OCI-LY1 (cell line): ENCODE results near the gene SLC35F3.

ENCODE experiments used
- H2AFZ ChIP-seq: fragments of 200-600 bp; sonication (generic), shearing (Covaris generic); 2 replicates; pipeline ENCODE4 v1.6.0; 2014; ENCODE audit warnings: antibody characterized with exemption, mild to moderate bottlenecking, low read length
- H3F3A ChIP-seq: fragments of 200-600 bp; sonication (generic), shearing (Covaris generic); 2 replicates; pipeline ENCODE4 v1.6.0; 2014; ENCODE audit warnings: mild to moderate bottlenecking, antibody characterized with exemption, low read length, moderate library complexity; ENCODE audit not compliant: insufficient read depth
- H3K27ac ChIP-seq: fragments of 200-600 bp; sonication (generic); 2 replicates; pipeline ENCODE4 v1.5.1; 2014; ENCODE audit warnings: low read length, mixed run types, mild to moderate bottlenecking, low read depth; ENCODE audit not compliant: poor library complexity, severe bottlenecking
- H3K27me3 ChIP-seq: fragments of 200-600 bp; sonication (generic); 2 replicates; pipeline ENCODE4 v1.6.0; 2014; ENCODE audit warnings: antibody characterized with exemption, mild to moderate bottlenecking, low read length, moderate library complexity; ENCODE audit not compliant: insufficient read depth
- H3K36me3 ChIP-seq: fragments of 200-600 bp; sonication (generic); 2 replicates; pipeline ENCODE4 v1.6.1; 2014; ENCODE audit warnings: mild to moderate bottlenecking, antibody characterized with exemption, low read length, moderate library complexity, mixed read lengths; ENCODE audit not compliant: insufficient read depth
- H3K4me1 ChIP-seq: fragments of 200-600 bp; sonication (generic); 2 replicates; pipeline ENCODE4 v1.5.1; 2014; ENCODE audit warnings: mild to moderate bottlenecking, low read length, moderate library complexity; ENCODE audit not compliant: insufficient read depth, severe bottlenecking
- H3K4me2 ChIP-seq: fragments of 200-600 bp; sonication (generic), shearing (Covaris generic); 2 replicates; pipeline ENCODE4 v1.6.1; 2014; ENCODE audit warnings: low read length
- H3K4me3 ChIP-seq: fragments of 200-600 bp; sonication (generic); 2 replicates; pipeline ENCODE4 v1.5.1; 2014; ENCODE audit warnings: low read length, low read depth, mild to moderate bottlenecking, mixed read lengths; ENCODE audit not compliant: poor library complexity, severe bottlenecking
- H3K79me2 ChIP-seq: fragments of 200-600 bp; shearing (Covaris generic); 2 replicates; pipeline ENCODE4 v1.6.1; 2016; ENCODE audit warnings: mixed run types, low read length, mixed read lengths; ENCODE audit not compliant: insufficient read depth
- H3K9ac ChIP-seq: fragments of 200-600 bp; sonication (generic), shearing (Covaris generic); 2 replicates; pipeline ENCODE4 v1.6.1; 2014; ENCODE audit warnings: mild to moderate bottlenecking, low read length, mixed read lengths
- H3K9me2 ChIP-seq: fragments of 200-600 bp; sonication (generic), shearing (Covaris generic); 2 replicates; pipeline ENCODE4 v1.6.1; 2014; ENCODE audit warnings: low read depth, mild to moderate bottlenecking, low read length, mixed read lengths
- H3K9me3 ChIP-seq: fragments of 200-600 bp; shearing (Covaris generic); 2 replicates; pipeline ENCODE4 v1.6.1; 2014; ENCODE audit warnings: low read length, mixed read lengths
- H4K20me1 ChIP-seq: fragments of 200-600 bp; sonication (generic), shearing (Covaris generic); 2 replicates; pipeline ENCODE4 v1.6.0; 2016; ENCODE audit warnings: mild to moderate bottlenecking, low read length; ENCODE audit not compliant: insufficient read depth
- EZH2 ChIP-seq: fragments of 200-600 bp; sonication (generic), shearing (Covaris generic); IDR thresholded peaks from 2 replicates; pipeline ENCODE4 v1.8.0; 2017; ENCODE audit warnings: borderline replicate concordance, mixed run types, mild to moderate bottlenecking, antibody characterized with exemption, low read length, moderate library complexity, mixed read lengths
- TF ChIP-seq, protein P1 (sequence below): fragments of 200-600 bp; sonication (generic), shearing (Covaris generic); IDR thresholded peaks from 2 replicates; pipeline ENCODE4 v1.5.1; 2017; ENCODE audit warnings: mild to moderate bottlenecking, antibody characterized with exemption, low read length, moderate library complexity, mixed read lengths

The SLC35F3 gene

DNA sequence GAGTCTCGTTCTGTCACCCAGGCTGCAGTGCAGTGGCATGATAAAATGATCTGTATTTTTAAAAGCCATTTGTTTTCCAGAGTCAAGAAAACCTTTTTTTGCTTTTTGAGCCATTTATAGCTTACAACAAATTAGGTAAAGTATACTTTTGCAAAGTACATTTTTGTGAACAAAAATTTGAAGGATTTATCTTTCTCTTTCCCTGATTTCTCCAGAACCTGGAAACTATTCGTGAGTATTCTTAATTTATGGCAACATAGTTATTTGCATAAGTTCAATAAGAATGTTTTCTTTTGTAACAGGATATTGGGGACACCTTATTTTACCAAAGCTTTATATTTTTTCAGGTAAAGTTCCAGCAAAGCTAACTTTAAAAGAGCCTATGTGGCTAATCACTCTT is 37.4 kb upstream of the SLC35F3 start:
- Histone ChIP-seq H3K27ac (no peak overlapping the region), H3K4me3 (no peak overlapping the region), H3K4me2 (no peak overlapping the region), H3K79me2 (no peaks in the 10 kb centered on the region), H3K36me3 (no peaks in the 10 kb centered on the region), H3K9me2 (no peaks in the 10 kb centered on the region), H3K9ac (no peak overlapping the region), H3K4me1 (no peaks in the 10 kb centered on the region), H2AFZ (no peak overlapping the region), H3K27me3 (no peaks in the 10 kb centered on the region), H3K9me3 (no peaks in the 10 kb centered on the region; the same call in 1 of the 2 replicates), H3F3A (no peaks in the 10 kb centered on the region), H4K20me1 (no peaks in the 10 kb centered on the region)
- TF ChIP-seq EZH2, result no peak
- TF ChIP-seq, protein P1, sequence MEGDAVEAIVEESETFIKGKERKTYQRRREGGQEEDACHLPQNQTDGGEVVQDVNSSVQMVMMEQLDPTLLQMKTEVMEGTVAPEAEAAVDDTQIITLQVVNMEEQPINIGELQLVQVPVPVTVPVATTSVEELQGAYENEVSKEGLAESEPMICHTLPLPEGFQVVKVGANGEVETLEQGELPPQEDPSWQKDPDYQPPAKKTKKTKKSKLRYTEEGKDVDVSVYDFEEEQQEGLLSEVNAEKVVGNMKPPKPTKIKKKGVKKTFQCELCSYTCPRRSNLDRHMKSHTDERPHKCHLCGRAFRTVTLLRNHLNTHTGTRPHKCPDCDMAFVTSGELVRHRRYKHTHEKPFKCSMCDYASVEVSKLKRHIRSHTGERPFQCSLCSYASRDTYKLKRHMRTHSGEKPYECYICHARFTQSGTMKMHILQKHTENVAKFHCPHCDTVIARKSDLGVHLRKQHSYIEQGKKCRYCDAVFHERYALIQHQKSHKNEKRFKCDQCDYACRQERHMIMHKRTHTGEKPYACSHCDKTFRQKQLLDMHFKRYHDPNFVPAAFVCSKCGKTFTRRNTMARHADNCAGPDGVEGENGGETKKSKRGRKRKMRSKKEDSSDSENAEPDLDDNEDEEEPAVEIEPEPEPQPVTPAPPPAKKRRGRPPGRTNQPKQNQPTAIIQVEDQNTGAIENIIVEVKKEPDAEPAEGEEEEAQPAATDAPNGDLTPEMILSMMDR, result no peak

DNA sequence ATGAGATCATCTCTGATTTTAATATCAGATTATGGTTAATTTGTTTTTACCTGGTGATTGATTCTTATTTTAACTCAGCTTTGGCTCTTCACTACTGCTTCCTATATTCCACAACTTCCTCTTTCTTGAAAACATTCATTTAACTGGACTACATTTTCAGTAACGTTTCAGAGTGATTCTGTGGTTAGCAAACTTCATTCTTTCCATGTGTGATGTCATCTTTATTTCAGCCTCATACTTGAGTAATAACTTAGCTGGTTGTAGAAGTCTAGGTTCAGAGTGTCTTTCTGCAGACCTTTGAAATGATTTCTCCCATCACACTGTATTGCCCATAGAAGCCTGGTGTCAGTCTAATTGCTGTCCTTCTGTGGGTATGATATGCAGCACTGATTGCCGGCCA is 36.0 kb upstream of the SLC35F3 start:
- Histone ChIP-seq H3K79me2 (no peaks in the 10 kb centered on the region), H3K4me2 (no peak overlapping the region), H3K27me3 (no peaks in the 10 kb centered on the region), H3K4me3 (no peak overlapping the region), H3K27ac (no peak overlapping the region), H3F3A (no peaks in the 10 kb centered on the region), H3K36me3 (no peaks in the 10 kb centered on the region), H3K9ac (no peak overlapping the region), H3K9me3 (no peaks in the 10 kb centered on the region; the same call in 1 of the 2 replicates), H3K9me2 (no peaks in the 10 kb centered on the region), H2AFZ (no peak overlapping the region), H3K4me1 (no peaks in the 10 kb centered on the region), H4K20me1 (no peaks in the 10 kb centered on the region)
- TF ChIP-seq, protein P1, result no peak
- no peak for TF ChIP-seq EZH2

DNA sequence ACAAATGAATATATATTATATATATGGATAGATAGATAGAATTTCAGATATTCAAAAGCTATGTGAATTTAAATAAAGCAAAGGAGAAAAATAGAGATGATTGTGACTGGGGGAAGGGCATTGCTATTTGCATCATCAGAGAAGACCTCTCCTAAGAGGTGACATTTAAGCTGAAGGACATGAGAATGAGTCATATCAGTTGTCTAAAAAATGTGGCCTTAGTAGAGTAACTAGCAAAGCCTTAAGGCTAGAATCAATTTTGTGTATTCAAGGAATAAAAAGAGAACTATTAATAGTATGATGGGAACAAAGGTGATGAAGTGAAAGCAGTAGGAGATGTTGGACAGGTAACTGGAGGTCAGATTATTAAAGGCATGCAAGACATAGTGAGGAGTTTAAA is 34.8 kb upstream of the SLC35F3 start:
- Histone ChIP-seq H3K9me2 (no peaks in the 10 kb centered on the region), H3K4me3 (no peak overlapping the region), H3K9ac (no peak overlapping the region), H3K79me2 (no peaks in the 10 kb centered on the region), H3K27ac (no peak overlapping the region), H3K4me1 (no peaks in the 10 kb centered on the region), H3K9me3 (no peaks in the 10 kb centered on the region; the same call in 1 of the 2 replicates), H3K27me3 (no peaks in the 10 kb centered on the region), H4K20me1 (no peaks in the 10 kb centered on the region), H3K36me3 (no peaks in the 10 kb centered on the region), H2AFZ (no peak overlapping the region), H3K4me2 (no peak overlapping the region), H3F3A (no peaks in the 10 kb centered on the region)
- TF ChIP-seq EZH2, result no peak
- TF ChIP-seq, protein P1, result no peak
